Immature natural killer cell (primary cell): Measurements from ENCODE around the gene AADACL3. TPM values are rescaled to one million over a fixed set of nuclear protein-coding genes. Genes with fewer than 3 reads are reported as not detected.
"Not testable (repeated sequence)": the region's sequence is repeated elsewhere in the genome, so short reads cannot be mapped to it uniquely, and the experiment has no call there.

Source experiments
- DNase-seq, 3 donors: peaks; one replicate each; pipeline ENCODE4 v3.0.0; 2022; ENCODE audit warnings: mixed read lengths in 1 of 3
- H3K27ac Mint-ChIP-seq, 6 donors: one replicate each; pipeline ENCODE4 v1.8.0; 2020; ENCODE audit warnings: mixed read lengths in 6 of 6, mild to moderate bottlenecking in 5 of 6, inconsistent platforms in 4 of 6, moderate library complexity in 3 of 6
- H3K27me3 Mint-ChIP-seq, 3 donors: one replicate each; pipeline ENCODE4 v1.8.0; 2020 to 2021; ENCODE audit warnings: low read depth in 3 of 3, mild to moderate bottlenecking in 3 of 3, mixed read lengths in 3 of 3, moderate library complexity in 3 of 3, inconsistent platforms in 1 of 3
- H3K36me3 Mint-ChIP-seq, 3 donors: one replicate each; pipeline ENCODE4 v1.8.0; 2020; ENCODE audit warnings: mixed read lengths in 3 of 3, inconsistent platforms in 2 of 3, mild to moderate bottlenecking in 2 of 3
- H3K4me1 Mint-ChIP-seq, 2 donors: one replicate each; pipeline ENCODE4 v1.8.0; 2020; ENCODE audit warnings: inconsistent platforms in 2 of 2, mild to moderate bottlenecking in 2 of 2, mixed read lengths in 2 of 2, moderate library complexity in 1 of 2
- H3K4me3 Mint-ChIP-seq, 5 donors: one replicate each; pipeline ENCODE4 v1.8.0; 2020; ENCODE audit warnings: mild to moderate bottlenecking in 5 of 5, mixed read lengths in 5 of 5, inconsistent platforms in 3 of 5, moderate library complexity in 3 of 5
- H3K9me3 Mint-ChIP-seq, 6 donors: one replicate each; pipeline ENCODE4 v1.8.0; 2020; ENCODE audit warnings: mild to moderate bottlenecking in 6 of 6, mixed read lengths in 6 of 6, inconsistent platforms in 4 of 6, moderate library complexity in 3 of 6
- polyA plus RNA-seq, 3 donors: library from polyadenylated mRNA; unstranded; fragments of 300-500 nt; fragmentation: Illumina TruSeq; gene quantifications; one replicate each; pipeline ENCODE4 v1.2.3, GENCODE V29; 2021

AADACL3 gene
- polyA plus RNA-seq, 3 donors from 2014 or later: not detected

GRCh38 chr1:12706061-12706460 is 9.8 kb upstream of the AADACL3 start:
- DNase-seq: no peak
- Mint-ChIP-seq H3K4me1 (no peaks in the 10 kb centered on the region), H3K9me3 (peaks cover 0 to 13% (median 5%) of the 10 kb centered on the region in 6 donors), H3K4me3 (no peak overlapping the region), H3K27me3 (peaks cover 3 to 5% (median 5%) of the 10 kb centered on the region in 3 donors), H3K27ac (no peak overlapping the region), H3K36me3 (peaks cover 0 to 3% (median 0%) of the 10 kb centered on the region in 3 donors)

- no peak overlapping the region for H3K27ac Mint-ChIP-seq
- H3K4me1 Mint-ChIP-seq: no peaks in the 10 kb centered on the region
- H3K36me3 Mint-ChIP-seq: peaks cover 0 to 3% (median 0%) of the 10 kb centered on the region in 3 donors
- H3K9me3 Mint-ChIP-seq: peaks cover 0 to 8% (median 3%) of the 10 kb centered on the region in 6 donors
- H3K27me3 Mint-ChIP-seq: peaks cover 3 to 8% (median 8%) of the 10 kb centered on the region in 3 donors
- DNase-seq: no peak
- no peak overlapping the region for H3K4me3 Mint-ChIP-seq
These were observed 7.4 kb upstream of the AADACL3 start for GRCh38 chr1:12708396-12709090.

GRCh38 chr1:12709091-12709491 is 6.8 kb upstream of the AADACL3 start:
- Mint-ChIP-seq H3K27ac (no peak overlapping the region), H3K9me3 (peaks cover 0 to 3% (median under 1%) of the 10 kb centered on the region in 6 donors), H3K36me3 (peaks cover 0 to under 1% (median 0%) of the 10 kb centered on the region in 3 donors), H3K27me3 (peaks cover 3 to 10% (median 8%) of the 10 kb centered on the region in 3 donors), H3K4me1 (no peaks in the 10 kb centered on the region), H3K4me3 (no peak overlapping the region)
- DNase-seq: no peak

- no peaks in the 10 kb centered on the region for H3K4me1 Mint-ChIP-seq
- H3K4me3 Mint-ChIP-seq: no peak overlapping the region
- no peak for DNase-seq
- H3K36me3 Mint-ChIP-seq: no peaks in the 10 kb centered on the region
- H3K27ac Mint-ChIP-seq: no peak overlapping the region
- peaks cover 3 to 10% (median 8%) of the 10 kb centered on the region in 3 donors for H3K27me3 Mint-ChIP-seq
- H3K9me3 Mint-ChIP-seq: no peaks in the 10 kb centered on the region
These were observed 6.2 kb upstream of the AADACL3 start for GRCh38 chr1:12709696-12710095.

- Mint-ChIP-seq H3K36me3 (no peaks in the 10 kb centered on the region), H3K4me1 (no peaks in the 10 kb centered on the region), H3K27me3 (peaks cover 5 to 10% (median 6%) of the 10 kb centered on the region in 3 donors), H3K27ac (no peak overlapping the region), H3K9me3 (no peaks in the 10 kb centered on the region), H3K4me3 (no peak overlapping the region)
- DNase-seq: no peak
These were observed 4.4 kb upstream of the AADACL3 start for GRCh38 chr1:12711536-12711935.

- no peaks in the 10 kb centered on the region for H3K4me1 Mint-ChIP-seq
- no peak overlapping the region for H3K27ac Mint-ChIP-seq
- peaks cover 5 to 10% (median 5%) of the 10 kb centered on the region in 3 donors for H3K27me3 Mint-ChIP-seq
- no peaks in the 10 kb centered on the region for H3K9me3 Mint-ChIP-seq
- no peak overlapping the region for H3K4me3 Mint-ChIP-seq
- DNase-seq: no peak
- H3K36me3 Mint-ChIP-seq: no peaks in the 10 kb centered on the region
These were observed 3.8 kb upstream of the AADACL3 start for GRCh38 chr1:12712076-12712475.

GRCh38 chr1:12712929-12713328 is 3.0 kb upstream of the AADACL3 start:
- DNase-seq: no peak
- peaks cover 5 to 10% (median 6%) of the 10 kb centered on the region in 3 donors for H3K27me3 Mint-ChIP-seq
- H3K9me3 Mint-ChIP-seq: no peaks in the 10 kb centered on the region
- no peaks in the 10 kb centered on the region for H3K36me3 Mint-ChIP-seq
- H3K4me1 Mint-ChIP-seq: no peaks in the 10 kb centered on the region
- no peak overlapping the region for H3K27ac Mint-ChIP-seq
- H3K4me3 Mint-ChIP-seq: no peak overlapping the region

GRCh38 chr1:12713651-12714050 is 2.3 kb upstream of the AADACL3 start:
- not testable (repeated sequence) for H3K4me3 Mint-ChIP-seq, H3K27ac Mint-ChIP-seq, DNase-seq, H3K4me1 Mint-ChIP-seq, H3K9me3 Mint-ChIP-seq, H3K36me3 Mint-ChIP-seq, H3K27me3 Mint-ChIP-seq

GRCh38 chr1:12714710-12715475 is 1.0 kb upstream of the AADACL3 start:
- H3K4me3 Mint-ChIP-seq: no peak overlapping the region
- no peaks in the 10 kb centered on the region for H3K4me1 Mint-ChIP-seq
- peaks cover 5 to 10% (median 9%) of the 10 kb centered on the region in 3 donors for H3K27me3 Mint-ChIP-seq
- no peaks in the 10 kb centered on the region for H3K9me3 Mint-ChIP-seq
- no peak overlapping the region for H3K27ac Mint-ChIP-seq
- DNase-seq: no peak
- H3K36me3 Mint-ChIP-seq: no peaks in the 10 kb centered on the region

GRCh38 chr1:12717301-12717838 is 1.5 kb downstream of the AADACL3 start:
- H3K27ac Mint-ChIP-seq: no peak overlapping the region
- H3K4me3 Mint-ChIP-seq: no peak overlapping the region
- no peaks in the 10 kb centered on the region for H3K4me1 Mint-ChIP-seq
- DNase-seq: no peak
- no peaks in the 10 kb centered on the region for H3K9me3 Mint-ChIP-seq
- peaks cover 1 to 11% (median 9%) of the 10 kb centered on the region in 3 donors for H3K27me3 Mint-ChIP-seq
- H3K36me3 Mint-ChIP-seq: no peaks in the 10 kb centered on the region

GRCh38 chr1:12722626-12723025 is 6.7 kb downstream of the AADACL3 start:
- H3K27me3 Mint-ChIP-seq: peaks cover 0 to 10% (median 7%) of the 10 kb centered on the region in 3 donors
- no peaks in the 10 kb centered on the region for H3K9me3 Mint-ChIP-seq
- H3K27ac Mint-ChIP-seq: no peak overlapping the region
- no peak for DNase-seq
- H3K36me3 Mint-ChIP-seq: no peaks in the 10 kb centered on the region
- no peaks in the 10 kb centered on the region for H3K4me1 Mint-ChIP-seq
- H3K4me3 Mint-ChIP-seq: no peak overlapping the region

- Mint-ChIP-seq H3K36me3 (no peaks in the 10 kb centered on the region), H3K27me3 (peaks cover 4 to 40% (median 13%) of the 10 kb centered on the region in 3 donors), H3K4me3 (no peak overlapping the region), H3K27ac (no peak overlapping the region), H3K9me3 (peaks cover 5 to 23% (median 15%) of the 10 kb centered on the region in 6 donors), H3K4me1 (no peaks in the 10 kb centered on the region)
- no peak for DNase-seq
These were observed 12.5 kb downstream of the AADACL3 start for GRCh38 chr1:12728391-12728790.

- H3K4me3 Mint-ChIP-seq: no peak overlapping the region
- H3K27me3 Mint-ChIP-seq: peaks cover 6 to 47% (median 13%) of the 10 kb centered on the region in 3 donors
- no peak overlapping the region for H3K27ac Mint-ChIP-seq
- no peak for DNase-seq
- no peaks in the 10 kb centered on the region for H3K36me3 Mint-ChIP-seq
- no peaks in the 10 kb centered on the region for H3K4me1 Mint-ChIP-seq
- peaks cover 6 to 23% (median 18%) of the 10 kb centered on the region in 6 donors for H3K9me3 Mint-ChIP-seq
These were observed 14.2 kb downstream of the AADACL3 start for GRCh38 chr1:12730156-12730555.

- DNase-seq, H3K4me1 Mint-ChIP-seq, H3K36me3 Mint-ChIP-seq, H3K27ac Mint-ChIP-seq, H3K4me3 Mint-ChIP-seq: not testable (repeated sequence)
- peaks cover 9 to 28% (median 20%) of the 10 kb centered on the region in 6 donors for H3K9me3 Mint-ChIP-seq
- H3K27me3 Mint-ChIP-seq: peaks cover 8 to 47% (median 15%) of the 10 kb centered on the region in 3 donors
These were observed 15.2 kb downstream of the AADACL3 start for GRCh38 chr1:12731084-12731483.
